NK-92 treated with Interleukin-12 subunit alpha and Interleukin-12 subunit beta, amount 100 ng/mL, for 24 hours (cell line): Measurements from ENCODE around the gene TRAPPC12.
"Not testable (repeated sequence)": the region's sequence is repeated elsewhere in the genome, so short reads cannot be mapped to it uniquely, and the experiment has no call there.

Experiments
- DNase-seq: peaks from one replicate; lab custom pipeline; 2025; lab: John Stamatoyannopoulos, UW

TRAPPC12 gene

DNA sequence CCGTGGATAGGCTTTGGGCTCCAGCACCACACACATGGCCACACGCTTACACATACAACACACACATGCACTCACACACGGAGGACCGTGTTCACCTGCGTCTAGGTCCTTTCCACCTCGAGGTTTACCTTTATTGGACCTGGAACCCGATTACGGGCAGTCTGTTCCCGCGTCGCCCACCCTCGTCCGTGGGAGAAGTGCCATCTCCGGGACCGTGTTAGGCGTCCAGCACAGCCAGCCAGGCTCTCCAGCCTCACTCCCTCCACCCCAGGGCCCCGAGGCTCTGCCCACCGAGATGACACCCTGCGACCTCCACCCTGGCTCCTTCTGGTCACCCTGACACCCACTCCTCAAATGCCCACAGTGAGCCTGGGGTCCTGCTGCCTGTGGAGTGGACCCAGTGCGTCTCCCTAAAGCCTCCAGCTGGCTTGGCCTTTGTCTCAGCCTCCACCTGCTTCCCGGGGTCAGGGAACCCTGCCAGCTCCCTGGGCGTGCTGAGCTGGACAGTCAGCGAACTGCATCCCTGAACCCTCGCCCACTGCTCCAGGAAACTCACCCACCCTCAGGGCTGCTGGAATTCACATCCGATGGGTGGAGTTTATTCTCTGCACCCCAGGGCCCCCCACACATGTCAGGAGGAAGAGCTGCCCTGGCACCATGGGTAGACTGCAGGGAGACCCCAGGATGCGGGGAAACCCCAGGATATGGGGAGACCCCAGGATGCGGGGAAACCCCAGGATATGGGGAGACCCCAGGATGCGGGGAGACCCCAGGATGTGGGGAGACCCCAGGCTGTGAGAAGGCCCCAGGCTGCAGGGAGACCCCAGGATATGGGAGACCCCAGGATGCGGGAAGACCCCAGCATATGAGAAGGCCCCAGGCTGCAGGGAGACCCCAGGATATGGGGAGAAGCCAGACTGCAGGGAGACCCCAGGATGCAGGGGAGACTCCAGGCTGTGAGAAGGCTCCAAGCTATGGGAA, 106.8 kb downstream of the TRAPPC12 start:
- DNase-seq: no peak

DNA sequence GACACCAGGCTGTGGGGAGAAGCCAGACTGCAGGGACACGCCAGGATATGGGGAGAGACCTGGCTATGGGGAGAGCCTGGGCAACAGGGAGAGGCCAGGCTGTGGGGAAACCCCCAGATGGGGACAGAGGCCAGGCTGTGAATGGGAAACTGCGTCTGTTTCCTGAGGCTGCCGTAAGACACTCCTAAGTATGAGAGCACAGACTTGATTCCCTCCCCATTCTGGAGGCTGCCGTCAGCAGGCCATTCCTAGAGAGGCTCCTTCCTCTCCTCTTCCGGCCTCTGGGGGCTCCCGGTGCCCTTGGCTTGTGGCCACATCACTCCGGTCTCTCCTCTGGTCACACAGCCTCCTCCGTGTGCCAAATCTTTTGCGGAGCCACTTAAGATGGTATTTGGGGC, 107.5 kb downstream of the TRAPPC12 start:
- DNase-seq: no peak

DNA sequence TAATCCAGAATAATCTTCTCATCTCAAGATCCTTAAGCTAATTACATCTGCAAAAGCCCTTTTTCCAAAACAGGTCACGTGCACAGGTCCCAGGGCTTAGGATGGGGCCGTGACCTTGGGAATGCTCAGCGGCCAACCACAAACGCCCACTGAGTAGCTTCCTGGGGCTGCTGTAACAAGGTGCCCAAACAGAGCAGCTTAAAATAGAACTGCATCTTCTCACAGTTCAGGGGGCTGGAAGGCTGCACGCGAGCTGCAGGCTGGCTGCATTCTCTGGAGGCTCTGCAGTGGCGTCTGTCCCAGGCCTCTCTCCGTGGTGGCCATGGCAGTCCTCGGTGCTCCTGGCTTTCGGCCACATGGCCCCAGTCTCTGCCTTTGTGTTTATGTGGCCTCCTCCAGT, 107.9 kb downstream of the TRAPPC12 start:
- DNase-seq: no peak

DNA sequence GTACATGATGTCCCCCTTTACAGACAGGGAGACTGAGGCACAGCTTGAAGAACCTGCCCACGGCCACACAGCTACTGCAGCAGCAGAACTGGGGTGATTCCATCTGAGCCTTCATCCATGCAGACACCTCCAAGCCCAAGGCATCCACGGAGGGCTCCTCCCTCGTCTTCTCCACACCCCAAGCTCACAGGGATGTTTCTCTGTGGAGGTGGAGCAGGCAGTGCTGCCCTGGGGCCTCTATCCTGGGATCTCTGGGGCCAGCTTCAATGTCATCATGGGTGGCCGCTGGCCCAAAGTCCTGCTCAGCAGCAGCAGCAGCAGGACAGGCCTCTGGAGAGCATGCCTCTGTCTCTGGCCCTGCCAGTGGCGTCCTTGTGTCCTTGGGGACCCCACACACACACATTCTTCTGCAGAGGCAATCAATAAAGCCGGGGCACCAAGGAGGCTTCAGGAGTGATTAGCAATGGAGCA, 108.6 kb downstream of the TRAPPC12 start:
- no peak for DNase-seq

DNA sequence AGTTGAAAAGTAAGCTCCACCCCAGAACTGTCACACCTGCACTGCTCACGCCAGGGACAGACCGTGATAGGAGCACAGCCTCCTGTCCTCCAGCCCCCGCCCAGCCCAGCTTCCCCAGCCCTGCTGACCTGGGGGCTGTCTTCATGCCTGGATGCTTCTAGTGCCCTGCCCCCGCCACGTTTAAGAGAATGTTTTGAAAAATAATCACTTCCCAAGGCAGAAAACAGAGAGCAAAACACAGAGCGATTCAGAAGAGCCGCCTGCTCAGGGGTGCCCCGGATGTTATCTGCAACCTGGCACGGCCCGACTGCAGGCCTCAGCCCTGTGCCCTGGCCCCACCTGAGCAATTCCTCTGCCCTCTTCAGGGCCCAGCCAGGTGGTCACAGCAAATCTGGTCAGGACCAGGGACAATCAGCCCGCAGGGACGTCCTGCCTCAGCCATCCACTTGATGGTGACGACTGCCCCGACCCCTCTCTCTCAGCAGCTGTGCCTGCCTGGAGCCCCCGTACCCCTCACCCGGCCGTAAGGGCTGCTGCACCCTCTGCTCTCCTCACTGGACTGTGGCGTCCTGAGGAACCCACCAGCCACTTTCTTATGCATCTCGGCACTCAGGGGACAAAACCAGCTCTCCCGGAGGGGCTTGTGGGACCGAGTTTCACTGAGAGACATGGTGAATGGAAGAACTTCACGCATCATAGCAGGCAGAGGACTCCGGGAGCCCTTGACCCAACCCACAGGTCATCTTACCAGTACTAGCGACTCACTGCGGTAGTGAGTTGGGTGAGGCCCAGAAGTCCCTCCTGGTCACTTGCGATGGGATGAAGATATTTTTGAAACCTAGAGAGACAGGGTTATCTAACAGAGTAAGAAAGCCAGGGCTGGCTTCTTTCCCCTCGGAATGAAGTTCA, 109.6 kb downstream of the TRAPPC12 start:
- DNase-seq: no peak

DNA sequence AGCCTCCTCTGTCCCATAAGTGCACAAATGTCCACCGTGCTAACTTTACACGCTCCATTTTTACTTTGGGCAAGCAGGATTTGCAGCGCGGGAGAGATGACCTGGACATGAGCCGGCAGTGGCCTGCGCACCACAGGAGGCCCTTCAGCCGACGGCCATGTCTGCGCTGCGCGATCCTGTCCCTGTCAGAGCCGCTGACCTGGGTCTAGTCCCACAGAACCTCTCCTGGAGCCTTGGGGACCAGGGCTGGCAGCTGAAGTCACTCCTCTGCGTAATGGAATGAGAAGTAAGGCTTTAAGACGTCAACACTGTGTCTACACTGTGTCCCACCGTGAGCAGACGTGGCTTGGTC, 110.2 kb downstream of the TRAPPC12 start:
- DNase-seq: no peak

DNA sequence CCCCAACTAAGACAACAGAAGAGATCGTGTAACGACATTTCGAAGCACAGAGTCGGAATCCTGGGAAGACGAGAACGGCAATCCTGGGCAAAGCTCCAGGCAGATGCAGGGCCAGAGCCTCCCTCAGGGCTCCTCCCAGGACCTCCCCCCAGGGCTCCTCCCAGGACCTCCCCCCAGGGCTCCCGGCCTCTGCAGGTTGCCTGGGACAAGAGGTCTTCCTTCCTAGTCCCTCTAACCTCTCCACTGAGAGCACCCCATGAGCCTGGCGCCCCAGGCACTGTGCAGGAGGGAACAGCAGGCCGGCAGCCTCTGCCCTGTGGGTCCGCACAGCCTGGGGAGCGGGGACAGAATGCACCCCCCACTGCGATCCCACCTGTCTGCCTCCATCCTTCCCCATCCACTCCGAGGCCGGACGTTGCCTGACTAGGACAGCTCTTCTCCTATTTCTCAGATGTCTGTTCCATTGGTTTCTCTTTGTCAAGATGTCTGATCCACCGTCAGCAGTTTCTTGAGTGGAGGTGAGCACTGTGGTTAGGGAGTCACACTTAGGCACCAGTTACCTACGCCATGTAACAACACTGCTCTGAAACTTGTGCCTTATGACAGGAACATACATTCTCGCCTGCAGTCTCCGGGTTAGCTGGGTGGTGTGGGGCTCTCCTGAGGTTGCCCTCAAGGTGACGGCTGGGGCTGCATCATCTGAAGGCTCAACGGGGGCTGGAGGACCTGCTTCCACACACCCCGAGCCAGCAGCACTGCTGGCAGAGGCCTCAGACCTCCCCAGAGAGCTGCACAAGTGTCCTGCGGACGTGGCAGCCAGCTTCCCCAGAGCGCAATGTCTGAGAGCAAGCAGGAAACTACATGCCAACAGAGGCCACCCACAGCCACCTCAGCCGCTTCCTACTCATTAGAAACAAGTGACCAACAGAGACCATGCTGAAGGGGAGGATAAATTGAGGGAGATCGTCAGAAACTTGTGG, 111.0 kb downstream of the TRAPPC12 start:
- DNase-seq: no peak

DNA sequence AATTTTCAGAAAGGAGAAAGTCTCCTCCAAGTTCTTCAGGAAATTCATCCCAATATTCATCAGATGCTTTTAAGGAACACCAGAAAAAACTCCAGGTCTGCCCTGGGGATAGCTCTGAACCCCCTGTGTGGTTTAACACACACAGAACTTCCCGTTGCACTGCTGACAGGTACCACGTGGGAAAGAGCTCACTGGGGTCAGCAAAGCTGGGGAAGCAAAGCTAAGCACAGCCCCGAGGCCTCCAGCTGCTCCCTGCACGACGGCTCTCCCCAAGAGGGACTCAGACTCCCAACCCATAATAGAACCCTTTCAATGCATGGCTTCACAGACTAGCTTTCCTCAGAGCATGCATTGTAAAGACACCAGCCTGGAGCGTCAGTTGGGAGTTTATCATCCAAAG, 111.8 kb downstream of the TRAPPC12 start:
- no peak for DNase-seq

DNA sequence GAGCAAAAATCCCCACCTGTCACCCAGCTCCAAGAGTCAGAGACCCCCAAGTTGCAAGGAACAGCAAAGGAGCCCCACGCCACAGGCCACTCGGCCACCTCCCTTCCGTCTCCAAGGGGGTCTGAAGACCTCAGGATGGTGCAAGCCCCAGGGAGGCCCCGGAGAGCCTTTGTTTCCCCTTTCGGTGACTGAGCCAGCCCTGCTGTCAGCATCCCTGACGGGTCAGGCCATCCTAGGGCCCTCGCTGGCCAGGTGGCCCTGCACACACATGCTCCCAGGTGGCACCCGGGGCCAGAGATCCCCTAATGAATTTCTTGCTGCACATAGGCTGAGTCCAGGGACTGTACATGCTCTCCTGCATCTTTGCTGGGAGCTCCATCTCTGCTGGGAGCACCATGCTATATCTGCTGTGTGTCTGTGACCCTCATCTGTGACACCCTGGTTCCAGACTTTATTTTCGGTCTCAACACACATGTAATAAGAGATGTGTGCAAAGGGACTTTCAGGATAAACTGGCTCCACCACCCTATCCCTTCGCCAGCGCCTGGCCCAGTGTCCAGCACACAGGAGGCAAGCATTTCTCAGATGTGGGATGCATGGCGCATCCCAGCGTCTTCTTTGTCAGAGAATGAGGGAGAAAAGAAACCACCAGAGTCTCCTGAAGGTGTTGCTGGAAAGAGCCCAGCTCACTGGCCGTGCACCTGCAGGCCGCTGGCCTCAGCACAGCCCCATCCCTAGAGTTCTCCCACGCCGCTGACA, 112.4 kb downstream of the TRAPPC12 start:
- DNase-seq: no peak

DNA sequence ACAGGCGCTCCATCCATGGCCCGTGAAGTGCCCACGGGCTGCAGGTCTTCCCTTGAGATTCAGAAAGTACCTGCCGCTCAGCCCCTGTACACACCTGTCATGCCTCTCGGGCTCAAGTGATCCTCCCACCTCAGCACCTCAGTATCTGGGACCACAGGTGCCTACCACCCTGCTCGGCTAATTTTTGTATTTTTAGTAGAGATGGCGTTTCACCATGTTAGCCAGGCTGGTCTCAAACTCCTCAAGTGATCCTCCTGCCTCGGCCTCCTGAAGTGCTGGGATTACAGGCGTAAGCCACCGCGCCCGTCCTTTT, 112.9 kb downstream of the TRAPPC12 start:
- DNase-seq: not testable (repeated sequence)

DNA sequence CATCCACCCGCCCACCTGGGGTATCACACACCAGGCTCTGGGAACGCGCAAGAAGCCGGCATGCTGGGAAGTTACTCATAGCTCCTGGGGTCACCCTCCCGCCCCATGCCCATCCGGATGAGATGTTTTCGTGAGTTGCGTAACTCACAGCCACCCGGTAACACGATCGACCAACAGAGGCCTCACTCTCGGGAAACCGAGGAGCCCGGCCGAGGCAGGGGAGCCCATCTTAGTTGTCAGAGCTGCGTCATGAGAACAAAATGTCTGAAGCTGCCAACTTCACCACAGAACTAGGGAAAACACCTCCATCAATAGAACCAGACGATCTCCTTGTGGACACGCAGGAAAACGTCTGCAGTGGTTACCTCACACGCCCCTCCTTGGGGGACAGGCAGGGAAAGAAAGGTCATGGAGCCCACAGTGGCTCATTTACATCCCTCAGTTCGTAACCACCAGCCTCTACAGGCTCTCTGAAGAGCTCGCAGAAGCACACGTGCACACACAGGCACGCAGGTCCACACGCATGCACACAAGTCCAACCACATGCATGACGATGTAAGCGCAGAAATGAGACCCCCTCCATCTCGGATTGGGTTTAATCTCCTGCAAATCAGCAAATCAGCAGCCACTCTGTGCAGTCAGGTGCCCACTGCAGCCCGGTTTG, 113.6 kb downstream of the TRAPPC12 start:
- DNase-seq: no peak

DNA sequence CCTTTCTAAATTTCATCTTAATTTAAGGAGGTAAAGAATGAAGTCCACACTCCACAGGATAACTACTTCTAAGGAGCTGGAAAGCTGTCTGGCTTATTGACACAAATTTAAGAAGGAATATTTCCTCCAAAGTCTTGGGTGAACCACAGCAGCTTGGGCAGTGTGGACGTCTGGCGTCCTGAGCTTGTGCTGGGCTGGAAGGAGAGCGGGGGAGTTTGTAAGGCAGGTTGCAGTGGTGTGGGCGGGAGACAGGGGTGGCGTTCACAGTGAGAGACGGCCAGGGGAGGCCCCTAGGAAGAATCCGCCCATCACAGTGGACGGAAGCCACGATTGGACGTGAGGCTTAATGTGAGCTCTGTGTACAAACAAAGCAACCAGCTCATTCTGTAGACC, 114.1 kb downstream of the TRAPPC12 start:
- no peak for DNase-seq

DNA sequence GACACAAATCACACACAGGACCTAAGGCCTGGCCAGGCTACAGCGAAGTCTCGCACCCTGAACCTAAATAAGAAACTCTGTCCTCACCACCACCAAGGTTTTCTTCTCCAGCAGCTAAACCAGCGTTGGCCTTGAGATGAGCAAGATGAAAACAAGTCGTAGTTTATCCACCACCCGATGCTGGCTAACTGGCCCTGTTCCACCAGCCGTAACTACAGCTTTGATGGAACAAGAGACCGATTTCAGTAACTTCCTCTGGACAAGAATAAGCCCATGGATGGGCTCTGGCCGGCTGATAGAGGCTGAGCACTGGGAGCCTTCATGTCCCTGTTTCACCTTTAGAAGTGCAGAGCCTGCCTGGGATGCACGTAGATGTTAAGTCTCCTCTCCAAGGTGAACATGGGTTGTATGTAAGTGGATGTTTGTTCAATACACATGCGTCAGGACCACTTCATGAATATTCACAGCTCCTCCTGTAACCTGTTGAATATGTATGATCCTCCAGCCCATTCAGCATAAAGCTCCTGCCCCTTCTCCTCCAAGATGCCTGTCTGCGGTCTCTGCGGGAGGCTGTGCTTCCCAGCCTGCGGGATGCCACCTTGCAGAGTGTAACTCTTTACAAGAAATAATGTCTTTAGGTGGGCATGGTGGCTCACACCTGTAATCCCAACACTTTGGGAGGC, 115.6 kb downstream of the TRAPPC12 start:
- DNase-seq: no peak

DNA sequence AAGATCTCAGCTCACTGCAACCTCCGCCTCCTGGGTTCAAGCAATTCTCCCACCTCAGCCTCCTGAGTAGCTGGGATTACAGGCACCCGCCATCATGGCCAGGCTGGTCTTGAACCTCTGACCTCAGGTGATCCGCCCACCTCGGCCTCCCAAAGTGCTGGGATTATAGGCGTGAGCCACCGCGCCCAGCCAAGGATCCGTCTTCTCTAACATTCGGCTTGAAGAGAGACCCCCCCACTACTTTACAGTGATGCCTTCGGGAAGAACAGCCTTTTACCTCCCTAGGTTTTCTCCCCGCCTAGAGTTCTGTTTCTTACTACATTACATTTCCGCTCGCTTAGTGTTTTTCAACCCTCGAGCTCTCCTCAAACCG, 117.2 kb downstream of the TRAPPC12 start:
- not testable (repeated sequence) for DNase-seq

DNA sequence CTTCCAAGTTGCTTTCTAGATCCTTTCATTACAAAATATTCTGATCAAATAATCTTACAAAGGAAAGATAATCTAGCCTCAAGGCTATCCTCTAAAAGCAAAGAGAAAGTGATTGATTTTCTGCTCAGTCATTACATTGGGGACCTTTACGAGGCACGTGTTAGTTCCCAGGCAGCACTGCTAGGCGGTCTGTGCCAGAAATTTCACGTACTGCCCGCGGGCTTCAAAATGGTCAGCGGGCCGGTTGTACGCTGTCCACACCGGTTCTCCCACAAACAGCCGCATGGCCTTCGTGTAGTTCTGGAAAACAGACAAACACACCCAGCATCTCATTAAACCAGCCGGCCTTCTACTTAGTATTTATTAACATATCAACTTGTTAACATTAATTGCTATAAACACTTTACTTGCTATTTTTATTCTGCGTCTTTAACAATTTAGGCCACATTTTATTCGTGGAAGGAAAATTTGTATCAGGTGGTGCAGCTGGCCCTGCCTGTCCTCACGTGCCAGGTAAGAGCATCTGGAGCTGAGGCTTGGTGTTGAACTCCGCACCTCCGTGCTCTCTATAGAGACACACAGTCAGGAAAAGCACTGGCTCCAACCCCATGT, 119.4 kb downstream of the TRAPPC12 start:
- DNase-seq: no peak

DNA sequence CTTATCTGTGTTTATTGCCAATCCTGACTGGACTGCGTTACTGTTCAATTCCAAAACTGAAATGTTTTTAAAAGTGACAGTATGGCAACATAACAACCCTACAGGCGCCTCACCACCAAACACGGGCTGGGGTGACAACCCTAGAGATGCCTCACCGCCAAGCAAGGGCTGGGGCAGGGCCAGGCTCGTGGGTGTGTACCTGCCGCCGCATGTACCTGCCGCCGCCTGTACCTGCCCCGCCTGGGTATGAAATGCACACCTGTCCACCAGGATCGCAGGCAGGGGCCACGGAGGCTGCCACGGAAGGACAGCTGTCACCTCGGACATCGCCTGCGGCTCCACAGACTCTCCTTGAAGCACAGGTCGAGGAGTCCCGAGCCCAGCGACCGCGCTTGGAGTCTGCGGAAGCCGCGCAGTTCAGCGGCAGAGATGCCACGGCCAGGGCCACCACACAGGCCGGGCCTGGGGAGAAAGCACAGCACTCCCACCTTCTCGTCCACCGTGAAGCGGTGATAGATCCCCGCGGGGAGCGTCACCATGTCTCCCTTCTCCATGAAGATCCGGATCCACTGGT, 120.9 kb downstream of the TRAPPC12 start:
- DNase-seq: no peak

DNA sequence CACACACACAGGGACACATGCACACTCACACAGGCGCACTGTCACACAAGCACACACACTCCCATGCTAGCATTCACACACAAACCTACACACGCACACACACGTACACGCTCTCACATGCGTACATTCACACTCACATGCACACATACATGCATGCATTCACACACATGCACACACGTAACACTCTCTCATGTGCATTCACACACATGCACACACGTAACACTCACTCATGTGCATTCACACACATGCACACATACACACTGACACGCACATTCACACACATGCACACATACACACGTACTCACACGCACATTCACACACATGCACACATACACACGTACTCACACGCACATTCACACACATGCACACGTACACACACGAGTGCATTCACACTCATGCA, 123.6 kb downstream of the TRAPPC12 start:
- DNase-seq: no peak

DNA sequence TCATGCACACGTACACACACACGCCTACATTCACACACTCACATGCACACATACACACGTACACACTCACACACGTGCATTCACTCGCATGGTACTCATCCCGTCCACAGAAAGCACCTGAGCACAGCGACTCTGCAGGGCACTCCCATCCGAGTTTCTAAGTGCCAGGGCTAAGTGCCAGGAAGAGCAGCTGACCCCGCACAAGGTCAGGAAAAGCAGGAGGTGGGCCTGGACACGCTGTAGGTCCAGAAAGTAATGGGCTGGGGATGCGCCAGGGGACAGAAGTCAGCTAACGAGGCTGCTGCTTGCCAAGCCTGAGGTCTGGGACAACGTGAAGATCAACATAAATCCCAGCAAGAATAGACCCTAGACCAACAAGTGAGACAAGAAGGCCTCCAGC, 124.0 kb downstream of the TRAPPC12 start:
- DNase-seq: no peak

DNA sequence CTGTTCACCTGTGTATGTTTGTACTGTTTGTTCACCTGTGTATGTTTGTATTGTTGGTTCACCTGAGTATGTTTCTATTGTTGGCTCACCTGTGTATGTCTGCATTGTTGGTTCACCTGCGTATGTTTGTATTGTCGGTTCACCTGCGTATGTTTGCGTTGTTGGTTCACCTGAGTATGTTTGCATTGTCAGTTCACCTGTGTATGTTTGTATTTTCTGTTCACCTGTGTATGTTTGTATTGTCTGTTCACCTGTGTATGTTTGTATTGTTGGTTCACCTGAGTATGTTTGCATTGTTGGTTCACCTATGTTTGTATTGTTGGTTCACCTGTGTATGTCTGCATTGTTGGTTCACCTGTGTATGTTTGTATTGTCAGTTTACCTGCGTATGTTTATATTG, 125.2 kb downstream of the TRAPPC12 start:
- no peak for DNase-seq
